DOHH2 (cell line): Measurements from ENCODE around the gene ABLIM2.

Source experiments
- H3F3A ChIP-seq: fragments of 200-600 bp; sonication (generic), shearing (Covaris generic); 2 replicates; pipeline ENCODE4 v1.6.0; 2016; ENCODE audit warnings: antibody characterized with exemption, mild to moderate bottlenecking; ENCODE audit not compliant: control insufficient read depth, insufficient read depth
- H3K27ac ChIP-seq: fragments of 200-600 bp; sonication (generic); 2 replicates; pipeline ENCODE4 v1.5.1; 2014; ENCODE audit warnings: low read depth, mild to moderate bottlenecking, low read length, moderate library complexity
- H3K27me3 ChIP-seq: fragments of 200-600 bp; sonication (generic); 2 replicates; pipeline ENCODE4 v1.6.1; 2014; ENCODE audit warnings: mild to moderate bottlenecking, low read length, mixed read lengths; ENCODE audit not compliant: control insufficient read depth
- H3K36me3 ChIP-seq: fragments of 200-600 bp; sonication (generic); 2 replicates; pipeline ENCODE4 v1.6.1; 2014; ENCODE audit warnings: mild to moderate bottlenecking, low read length, moderate library complexity, mixed read lengths; ENCODE audit not compliant: control insufficient read depth
- H3K4me1 ChIP-seq: fragments of 200-600 bp; sonication (generic); 2 replicates; pipeline ENCODE4 v1.6.1; 2014; ENCODE audit warnings: mild to moderate bottlenecking, low read length, mixed read lengths; ENCODE audit not compliant: control insufficient read depth
- H3K4me2 ChIP-seq: fragments of 200-600 bp; sonication (generic); 2 replicates; pipeline ENCODE4 v1.6.0; 2014; ENCODE audit warnings: mild to moderate bottlenecking, low read length, moderate library complexity
- H3K4me3 ChIP-seq: fragments of 200-600 bp; sonication (generic); 2 replicates; pipeline ENCODE4 v1.5.1; 2014; ENCODE audit warnings: mild to moderate bottlenecking, low read length, mixed read lengths
- H3K79me2 ChIP-seq: fragments of 200-600 bp; sonication (generic); 2 replicates; pipeline ENCODE4 v1.6.1; 2014; ENCODE audit warnings: mild to moderate bottlenecking, low read length, mixed read lengths; ENCODE audit not compliant: control insufficient read depth
- H3K9me2 ChIP-seq: fragments of 200-600 bp; sonication (generic); replicated peaks from 2 replicates; pipeline ENCODE4 v1.6.1; 2014; ENCODE audit warnings: mild to moderate bottlenecking, low read length, mixed read lengths; ENCODE audit not compliant: control insufficient read depth
- H3K9me3 ChIP-seq: fragments of 200-600 bp; sonication (generic); 2 replicates; pipeline ENCODE4 v1.6.1; 2014; ENCODE audit warnings: antibody characterized with exemption, low read length, mixed read lengths; ENCODE audit not compliant: control insufficient read depth, insufficient read depth
- H4K20me1 ChIP-seq: fragments of 200-600 bp; sonication (generic); 2 replicates; pipeline ENCODE4 v1.6.0; 2014; ENCODE audit warnings: low read depth, mild to moderate bottlenecking, antibody characterized with exemption, low read length, moderate library complexity; ENCODE audit not compliant: control insufficient read depth, insufficient read depth
- CTCF ChIP-seq: fragments of 200-600 bp; sonication (generic); IDR thresholded peaks from one replicate; pipeline ENCODE4 v1.5.1; 2014; ENCODE audit warnings: antibody characterized with exemption, mild to moderate bottlenecking, low read depth, low read length; ENCODE audit not compliant: poor library complexity, severe bottlenecking
- EZH2phosphoT487 ChIP-seq: fragments of 200-600 bp; sonication (generic); IDR thresholded peaks from 2 replicates; pipeline ENCODE4 v1.6.1; 2017; ENCODE audit warnings: borderline replicate concordance, mild to moderate bottlenecking, antibody characterized with exemption, low read length, moderate library complexity, mixed read lengths

ABLIM2 gene

GRCh38 chr4:8152090-8152864, 6.3 kb downstream of the ABLIM2 start:
- Histone ChIP-seq H3K4me3 (no peak overlapping the region), H3K36me3 (no peaks in the 10 kb centered on the region), H3K79me2 (no peaks in the 10 kb centered on the region), H3K4me1 (peaks cover under 1% of the 10 kb centered on the region), H3K27me3 (no peaks in the 10 kb centered on the region), H3K27ac (no peak overlapping the region), H3K9me3 (no peaks in the 10 kb centered on the region), H3K4me2 (no peak overlapping the region), H3F3A (no peaks in the 10 kb centered on the region), H3K9me2 (no peaks in the 10 kb centered on the region), H4K20me1 (no peaks in the 10 kb centered on the region)
- TF ChIP-seq CTCF (no peak), EZH2phosphoT487 (no peak)

- no peaks in the 10 kb centered on the region for H3K36me3 ChIP-seq
- H3K79me2 ChIP-seq, result no peaks in the 10 kb centered on the region
- TF ChIP-seq EZH2phosphoT487, result no peak
- TF ChIP-seq CTCF, result no peak
- no peak overlapping the region for H3K4me3 ChIP-seq
- no peaks in the 10 kb centered on the region for H4K20me1 ChIP-seq
- no peak overlapping the region for H3K4me2 ChIP-seq
- no peaks in the 10 kb centered on the region for H3K4me1 ChIP-seq
- no peaks in the 10 kb centered on the region for H3K9me3 ChIP-seq
- H3K9me2 ChIP-seq, result no peaks in the 10 kb centered on the region
- H3F3A ChIP-seq, result no peaks in the 10 kb centered on the region
- H3K27me3 ChIP-seq, result no peaks in the 10 kb centered on the region
- no peak overlapping the region for H3K27ac ChIP-seq
Measured at GRCh38 chr4:8151165-8151650, 7.4 kb downstream of the ABLIM2 start.

- H3K4me2 ChIP-seq, result no peak overlapping the region
- H4K20me1 ChIP-seq, result no peaks in the 10 kb centered on the region
- no peak for TF ChIP-seq CTCF
- TF ChIP-seq EZH2phosphoT487, result no peak
- no peaks in the 10 kb centered on the region for H3K79me2 ChIP-seq
- no peak overlapping the region for H3K27ac ChIP-seq
- no peaks in the 10 kb centered on the region for H3K4me1 ChIP-seq
- no peaks in the 10 kb centered on the region for H3K36me3 ChIP-seq
- H3K27me3 ChIP-seq, result no peaks in the 10 kb centered on the region
- no peaks in the 10 kb centered on the region for H3F3A ChIP-seq
- no peaks in the 10 kb centered on the region for H3K9me3 ChIP-seq
- H3K9me2 ChIP-seq, result no peaks in the 10 kb centered on the region
- no peak overlapping the region for H3K4me3 ChIP-seq
Measured at GRCh38 chr4:8150152-8151090, 8.2 kb downstream of the ABLIM2 start.
